Effector memory CD4-positive, alpha-beta T cell (primary cell): Measurements from ENCODE around the gene PTPRN2.

Experiments
- DNase-seq, 3 donors: peaks; one replicate each; pipeline ENCODE4 v3.0.0-alpha.2; 2020
- H3K27ac ChIP-seq: 2 replicates; pipeline ENCODE4 v1.7.0; 2013; ENCODE audit warnings: mild to moderate bottlenecking, low read length, moderate library complexity; ENCODE audit not compliant: insufficient read depth, poor library complexity, severe bottlenecking
- H3K27me3 ChIP-seq: replicated peaks from 2 replicates; pipeline ENCODE4 v1.7.0; 2013; ENCODE audit warnings: mild to moderate bottlenecking, low read length; ENCODE audit not compliant: insufficient read depth, control insufficient read depth, poor library complexity, severe bottlenecking
- H3K36me3 ChIP-seq: 2 replicates; pipeline ENCODE4 v1.7.0; 2013; ENCODE audit warnings: mild to moderate bottlenecking, low read length, moderate library complexity; ENCODE audit not compliant: control insufficient read depth, insufficient read depth
- H3K4me1 ChIP-seq: 2 replicates; pipeline ENCODE4 v1.7.0; 2013; ENCODE audit warnings: low read length, mild to moderate bottlenecking; ENCODE audit not compliant: control insufficient read depth, insufficient read depth, poor library complexity, severe bottlenecking
- H3K4me3 ChIP-seq: 2 replicates; pipeline ENCODE4 v1.7.0; 2013; ENCODE audit warnings: low read length, low read depth, mild to moderate bottlenecking; ENCODE audit not compliant: insufficient read depth, poor library complexity, severe bottlenecking
- H3K9me3 ChIP-seq: 2 replicates; pipeline ENCODE4 v1.7.0; 2013; ENCODE audit warnings: mild to moderate bottlenecking, low read length, moderate library complexity; ENCODE audit not compliant: control insufficient read depth

The PTPRN2 gene

DNA sequence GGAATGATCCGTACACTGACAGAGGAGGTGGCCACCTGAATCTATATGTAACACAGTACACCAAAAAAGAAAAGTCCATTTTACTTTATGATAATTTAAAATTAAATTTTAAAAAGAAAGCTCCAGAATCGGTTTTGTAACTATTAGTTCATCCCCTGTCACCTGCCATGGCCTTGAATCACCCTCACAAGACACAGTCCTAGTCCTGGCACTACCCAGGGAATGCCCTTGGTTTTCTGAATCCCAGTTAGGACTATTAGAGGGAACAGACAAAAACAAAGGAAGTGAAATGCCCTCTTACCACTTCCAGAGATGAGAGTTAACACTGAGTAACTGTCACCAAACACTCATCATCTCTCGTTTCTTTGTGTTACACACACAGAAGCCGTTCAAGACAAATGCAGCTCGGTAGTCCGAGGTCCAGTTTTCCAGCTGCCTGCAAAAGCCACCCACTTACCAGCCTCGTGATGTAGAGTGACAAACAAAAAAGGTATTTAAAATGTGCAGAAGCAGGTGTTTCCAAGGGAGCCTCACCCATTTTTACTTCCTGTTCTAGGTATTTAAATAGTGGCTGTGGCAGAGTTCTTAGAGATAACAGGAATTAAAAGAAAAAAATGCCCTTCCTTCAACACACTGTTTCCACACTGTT is 6.1 kb downstream of the PTPRN2 start:
- Histone ChIP-seq H3K27ac (no peak overlapping the region), H3K9me3 (no peaks in the 10 kb centered on the region), H3K36me3 (no peaks in the 10 kb centered on the region), H3K4me1 (peaks cover 8% of the 10 kb centered on the region), H3K27me3 (peaks cover 30% of the 10 kb centered on the region), H3K4me3 (no peak overlapping the region)
- DNase-seq: no peak

- peaks cover 14% of the 10 kb centered on the region for H3K27me3 ChIP-seq
- no peaks in the 10 kb centered on the region for H3K9me3 ChIP-seq
- no peak overlapping the region for H3K27ac ChIP-seq
- no peaks in the 10 kb centered on the region for H3K4me1 ChIP-seq
- no peak for DNase-seq
- H3K4me3 ChIP-seq: no peak overlapping the region
- H3K36me3 ChIP-seq: no peaks in the 10 kb centered on the region
These were observed 7.7 kb downstream of the PTPRN2 start for GRCh38 chr7:158579662-158580646.

DNA sequence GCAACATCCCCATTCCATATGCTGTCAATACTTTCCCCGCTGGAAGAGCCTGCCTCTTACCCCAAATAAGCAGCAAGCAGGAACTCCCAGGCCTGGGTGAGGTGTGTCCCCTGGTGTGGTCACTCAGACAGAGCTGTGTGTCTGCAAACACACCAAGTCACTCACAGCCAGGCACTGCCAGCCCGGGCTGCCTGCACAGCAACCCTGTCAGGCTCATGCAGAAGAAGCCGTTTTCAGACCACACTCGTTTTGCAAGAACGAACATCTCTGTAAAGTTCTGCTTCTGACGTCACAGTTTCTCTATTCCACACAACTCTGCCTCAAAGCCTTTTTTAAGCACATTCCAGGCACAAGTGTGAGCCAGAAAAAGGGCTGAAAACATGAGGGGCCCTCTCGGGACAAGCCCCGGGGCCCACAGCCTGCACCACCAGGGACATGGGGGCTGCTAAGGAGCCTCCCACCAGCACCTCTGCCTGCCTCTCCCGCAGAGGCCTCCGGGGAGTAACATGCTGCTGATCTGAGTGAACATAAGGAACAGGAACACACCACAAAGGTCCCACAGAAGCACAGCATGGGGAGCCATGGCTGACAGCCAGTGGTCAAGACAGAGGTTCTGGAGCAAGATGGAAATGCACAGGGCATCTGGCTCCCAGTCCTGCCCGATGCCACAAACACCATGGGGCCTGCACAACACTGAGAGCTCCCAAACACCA is 11.4 kb downstream of the PTPRN2 start:
- Histone ChIP-seq H3K4me1 (no peaks in the 10 kb centered on the region), H3K4me3 (no peak overlapping the region), H3K27me3 (no peaks in the 10 kb centered on the region), H3K36me3 (no peaks in the 10 kb centered on the region), H3K27ac (no peak overlapping the region), H3K9me3 (no peaks in the 10 kb centered on the region)
- no peak for DNase-seq

GRCh38 chr7:158574308-158575036 is 13.2 kb downstream of the PTPRN2 start:
- Histone ChIP-seq H3K9me3 (no peaks in the 10 kb centered on the region), H3K36me3 (no peaks in the 10 kb centered on the region), H3K4me3 (no peak overlapping the region), H3K4me1 (no peaks in the 10 kb centered on the region), H3K27ac (no peak overlapping the region), H3K27me3 (no peaks in the 10 kb centered on the region)
- DNase-seq: no peak

DNA sequence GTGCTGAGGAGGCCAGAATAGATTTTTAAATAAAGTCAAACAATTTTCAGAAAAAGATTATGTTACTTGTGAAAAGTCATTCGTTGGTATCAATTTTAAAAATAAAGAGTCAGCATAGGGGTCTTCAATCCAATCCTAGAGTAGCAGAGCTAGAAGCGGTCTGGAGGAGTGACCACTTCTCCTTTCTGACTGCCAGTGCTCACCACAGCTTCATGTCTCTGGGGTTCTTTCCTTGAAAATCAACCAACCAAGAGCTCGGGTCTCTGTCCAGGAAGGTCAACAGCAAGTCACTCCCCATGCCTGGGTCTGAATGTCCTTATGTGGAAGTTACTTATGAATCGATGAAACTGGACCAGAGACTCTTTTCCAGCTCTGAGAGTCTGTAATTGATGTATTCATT is 14.3 kb downstream of the PTPRN2 start:
- no peak overlapping the region for H3K27ac ChIP-seq
- H3K27me3 ChIP-seq: no peaks in the 10 kb centered on the region
- no peak overlapping the region for H3K4me3 ChIP-seq
- H3K4me1 ChIP-seq: no peaks in the 10 kb centered on the region
- no peaks in the 10 kb centered on the region for H3K36me3 ChIP-seq
- H3K9me3 ChIP-seq: no peaks in the 10 kb centered on the region
- DNase-seq: no peak

DNA sequence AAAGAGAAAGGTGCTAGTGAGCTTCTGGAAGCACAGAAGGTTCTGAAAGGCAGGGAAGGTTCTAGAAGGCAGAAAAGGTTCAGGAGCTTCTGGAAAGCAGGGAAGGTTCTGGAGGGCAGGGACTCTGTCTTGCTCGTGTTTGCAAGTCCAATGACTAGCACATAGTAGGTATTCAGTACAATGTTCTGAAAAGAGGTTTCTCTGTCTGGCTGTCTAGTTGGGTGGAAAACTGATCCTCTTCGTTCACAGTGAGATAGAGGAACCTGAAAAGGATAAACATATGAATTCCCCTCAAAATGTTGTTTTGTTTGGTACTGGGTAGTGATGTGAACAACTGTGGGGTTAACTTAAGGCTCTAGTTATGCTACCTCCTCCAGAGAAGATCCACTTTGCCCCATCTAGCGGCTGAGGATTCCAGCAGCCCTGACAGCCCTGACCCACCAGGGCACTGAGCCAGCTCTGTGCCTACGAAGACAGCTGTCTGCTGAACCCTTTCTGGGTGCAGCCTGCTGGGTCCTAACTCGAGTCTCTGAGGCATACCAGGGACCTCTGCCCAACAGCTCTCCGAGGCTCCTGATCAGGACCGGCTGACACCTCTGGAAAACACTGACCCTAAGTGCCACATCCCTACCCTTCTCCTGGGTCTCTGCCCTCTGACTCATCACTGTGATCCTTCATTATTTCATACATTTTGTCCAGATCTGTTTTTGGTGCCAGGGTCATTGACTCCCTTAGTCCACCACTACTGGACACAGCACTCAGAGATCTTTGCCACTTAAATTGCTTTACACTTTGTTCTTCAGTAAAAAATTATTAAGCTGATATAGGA is 15.4 kb downstream of the PTPRN2 start:
- Histone ChIP-seq H3K4me1 (no peaks in the 10 kb centered on the region), H3K27me3 (no peaks in the 10 kb centered on the region), H3K36me3 (no peaks in the 10 kb centered on the region), H3K4me3 (no peak overlapping the region), H3K9me3 (no peaks in the 10 kb centered on the region), H3K27ac (no peak overlapping the region)
- no peak for DNase-seq

DNA sequence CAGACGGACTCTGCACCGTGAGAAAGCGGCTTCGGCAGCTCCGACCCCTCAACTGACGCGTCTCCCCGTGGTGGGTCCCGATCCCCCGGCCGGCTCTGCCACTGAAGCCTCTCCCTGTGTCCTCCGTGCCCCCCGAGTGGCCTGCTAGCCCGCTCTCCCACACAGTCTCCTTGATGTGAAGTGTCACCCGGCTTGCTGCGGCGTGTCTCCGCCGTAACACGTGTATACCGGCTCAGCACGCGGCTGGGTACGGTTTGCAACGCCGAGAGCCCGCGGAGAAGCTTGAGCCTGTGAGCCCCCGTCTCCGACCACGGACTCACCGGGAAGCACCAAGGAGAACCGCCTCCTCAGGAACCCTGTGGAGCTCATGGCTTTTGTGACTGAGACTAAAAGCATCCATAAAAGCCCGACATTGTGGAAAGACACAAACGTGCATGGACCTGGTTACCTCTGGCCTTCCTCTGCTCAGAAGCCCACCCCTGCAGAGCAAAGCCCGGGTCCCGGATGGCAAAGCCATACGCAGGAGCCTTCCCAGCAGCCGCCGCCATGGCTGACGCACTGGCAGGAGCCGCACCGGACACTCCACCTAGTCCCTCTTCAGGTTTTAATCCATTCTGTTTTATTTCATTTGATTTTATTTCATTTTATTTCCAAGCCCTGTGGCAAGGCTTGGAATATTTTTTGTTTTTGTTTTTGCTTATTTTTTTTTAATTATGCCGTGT is 17.0 kb downstream of the PTPRN2 start:
- no peak overlapping the region for H3K27ac ChIP-seq
- H3K27me3 ChIP-seq: no peaks in the 10 kb centered on the region
- H3K4me3 ChIP-seq: no peak overlapping the region

DNA sequence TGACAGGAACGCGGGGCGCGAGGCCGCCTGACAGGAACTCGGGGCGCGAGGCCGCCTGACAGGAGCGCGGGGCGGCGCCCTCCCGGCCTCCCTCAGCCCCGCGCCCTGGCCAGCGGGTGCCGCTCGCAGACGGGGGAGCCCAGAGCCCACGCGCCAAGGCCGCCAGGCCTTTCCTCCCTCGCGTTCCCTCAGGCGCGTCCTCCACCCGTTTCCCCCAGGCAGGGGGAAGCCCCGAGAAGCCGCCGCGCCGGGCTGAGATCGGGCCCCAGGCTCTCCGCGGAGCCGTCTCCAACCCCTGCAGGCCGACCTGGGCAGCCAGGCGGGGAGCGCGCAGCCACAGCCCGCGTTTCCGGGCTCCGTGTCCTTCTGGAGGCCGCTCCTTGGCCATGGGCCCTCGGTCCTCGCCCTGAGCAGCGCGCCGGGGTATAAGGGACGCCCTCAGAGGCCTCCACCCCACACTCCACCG is 17.7 kb downstream of the PTPRN2 start:
- Histone ChIP-seq H3K4me3 (no peak overlapping the region), H3K9me3 (no peaks in the 10 kb centered on the region), H3K27ac (no peak overlapping the region), H3K4me1 (no peaks in the 10 kb centered on the region), H3K36me3 (no peaks in the 10 kb centered on the region), H3K27me3 (no peaks in the 10 kb centered on the region)
- no peak for DNase-seq

More for the DNA sequence above, 17.0 kb downstream of the PTPRN2 start:
- H3K9me3 ChIP-seq: no peaks in the 10 kb centered on the region
- H3K4me1 ChIP-seq: no peaks in the 10 kb centered on the region
- no peaks in the 10 kb centered on the region for H3K36me3 ChIP-seq
- DNase-seq: no peak
